Prostate gland (tissue), 2 donors: ENCODE measurements around the gene AARS2. TPM values are rescaled to one million over a fixed set of nuclear protein-coding genes. Genes with fewer than 3 reads are reported as not detected.

Experiments used
- DNase-seq: peaks from one replicate; pipeline ENCODE4 v3.0.0-alpha.2; 2019; ENCODE audit warnings: low spot score
- H3K27ac ChIP-seq, 2 donors: fragments of 200-600 bp; sonication (generic); 2 replicates each; pipeline ENCODE4 v1.5.1; 2017 to 2019
- H3K27me3 ChIP-seq: fragments of 200-600 bp; sonication (generic); replicated peaks from 2 replicates; pipeline ENCODE4 v1.5.1; 2019; ENCODE audit not compliant: insufficient read depth
- H3K36me3 ChIP-seq, 2 donors: fragments of 200-600 bp; sonication (generic); 1 replicate in 1 of 2; 2 replicates in 1 of 2; pipeline versions ENCODE4 v1.5.1 to v1.8.1; 2017 to 2019
- H3K4me1 ChIP-seq: fragments of 200-600 bp; sonication (generic); replicated peaks from 2 replicates; pipeline ENCODE4 v1.5.1; 2019
- H3K4me3 ChIP-seq, 2 donors: fragments of 200-600 bp; sonication (generic); 2 replicates each; pipeline ENCODE4 v1.5.1; 2017 to 2019
- H3K9me3 ChIP-seq: fragments of 200-600 bp; sonication (generic); 2 replicates; pipeline ENCODE4 v1.5.1; 2017
- POLR2A ChIP-seq: fragments of 450-650 bp; IDR thresholded peaks from one replicate; pipeline ENCODE4 v1.6.1; 2016; ENCODE audit warnings: antibody characterized with exemption, mild to moderate bottlenecking
- POLR2AphosphoS5 ChIP-seq: sonication (generic); formaldehyde crosslinking; IDR thresholded peaks from one replicate; pipeline ENCODE4 v1.6.1; 2017; ENCODE audit warnings: antibody characterized with exemption
- WGBS: methylation state at CpG from one replicate; pipeline ENCODE4 v1.1.5; 2018; 5-methylcytosine and 5-hydroxymethylcytosine counted together
- intact Hi-C: fragments of 100-400 bp; cut with DNase I; formaldehyde crosslinking; loops from one replicate; pipeline ENCODE4 v1.14.2; 2022
- total RNA-seq, 2 donors: library from RNA; depleted of rRNA; stranded (reverse); fragments of >200 nt; gene quantifications; one replicate each; pipeline ENCODE4 v1.1.0, GENCODE V29; 2016
- TF ChIP-seq, protein P1 (sequence below), 4 experiments: fragments of 200-600 bp in 2 of 4; fragments of 450-650 bp in 2 of 4; sonication (generic) in 2 of 4; IDR thresholded peaks; 1 replicate in 3 of 4; 2 replicates in 1 of 4; pipeline ENCODE4 v1.5.1; 2016 to 2019; ENCODE audit warnings: antibody characterized with exemption in 4 of 4, mild to moderate bottlenecking in 2 of 4, moderate library complexity in 2 of 4

Gene AARS2
- total RNA-seq, 2 donors from 2014 or later = 17.4 to 19.4 TPM

DNA sequence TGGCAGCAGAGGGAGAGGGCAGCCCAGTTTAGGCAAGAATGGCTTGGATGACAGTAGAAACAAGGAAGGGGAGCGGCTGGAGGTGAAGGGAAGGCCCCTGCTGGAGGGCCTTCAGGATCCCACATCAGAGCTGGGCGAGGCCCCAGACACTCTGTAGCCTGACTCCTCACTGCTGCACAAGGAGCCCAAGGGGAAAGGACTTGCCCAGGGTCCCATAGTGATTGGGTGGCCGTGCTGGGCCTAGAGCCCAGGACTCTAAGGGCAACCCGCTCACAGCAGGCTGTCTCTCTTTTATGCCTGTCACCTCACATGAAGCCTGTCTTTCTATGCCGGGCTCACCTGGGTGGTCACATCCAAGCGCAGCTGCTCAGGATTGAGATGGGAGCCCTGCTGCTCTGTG lies 9.3 kb downstream of the AARS2 start:
- H3K36me3 ChIP-seq = peaks cover 10 to 15% of the 10 kb centered on the region in 2 donors
- DNase-seq = no peak

DNA sequence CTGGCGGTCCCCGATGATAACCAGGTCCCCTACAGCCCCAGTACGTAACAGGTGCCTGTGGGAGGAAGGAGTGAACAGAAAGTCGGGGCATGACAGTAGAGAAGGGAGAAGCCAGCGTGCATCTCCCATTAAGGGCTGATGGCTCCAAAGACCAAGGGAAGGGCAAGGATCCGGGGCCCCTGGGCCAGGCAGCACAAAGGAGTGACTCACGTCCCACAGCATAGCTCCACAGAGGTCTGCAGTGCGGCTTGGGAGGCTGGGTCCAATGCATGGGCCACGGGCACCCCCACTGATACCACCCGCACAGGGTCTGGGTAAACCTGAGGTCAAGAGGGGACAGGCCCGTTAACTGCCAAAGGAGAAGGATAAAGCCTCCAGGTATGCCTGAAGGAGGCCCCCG lies 10.3 kb downstream of the AARS2 start:
- DNase-seq = no peak
- TF ChIP-seq POLR2A = no peak
- TF ChIP-seq POLR2AphosphoS5 = no peak
- TF ChIP-seq, protein P1, sequence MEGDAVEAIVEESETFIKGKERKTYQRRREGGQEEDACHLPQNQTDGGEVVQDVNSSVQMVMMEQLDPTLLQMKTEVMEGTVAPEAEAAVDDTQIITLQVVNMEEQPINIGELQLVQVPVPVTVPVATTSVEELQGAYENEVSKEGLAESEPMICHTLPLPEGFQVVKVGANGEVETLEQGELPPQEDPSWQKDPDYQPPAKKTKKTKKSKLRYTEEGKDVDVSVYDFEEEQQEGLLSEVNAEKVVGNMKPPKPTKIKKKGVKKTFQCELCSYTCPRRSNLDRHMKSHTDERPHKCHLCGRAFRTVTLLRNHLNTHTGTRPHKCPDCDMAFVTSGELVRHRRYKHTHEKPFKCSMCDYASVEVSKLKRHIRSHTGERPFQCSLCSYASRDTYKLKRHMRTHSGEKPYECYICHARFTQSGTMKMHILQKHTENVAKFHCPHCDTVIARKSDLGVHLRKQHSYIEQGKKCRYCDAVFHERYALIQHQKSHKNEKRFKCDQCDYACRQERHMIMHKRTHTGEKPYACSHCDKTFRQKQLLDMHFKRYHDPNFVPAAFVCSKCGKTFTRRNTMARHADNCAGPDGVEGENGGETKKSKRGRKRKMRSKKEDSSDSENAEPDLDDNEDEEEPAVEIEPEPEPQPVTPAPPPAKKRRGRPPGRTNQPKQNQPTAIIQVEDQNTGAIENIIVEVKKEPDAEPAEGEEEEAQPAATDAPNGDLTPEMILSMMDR (IDR thresholded peaks at IDR 0.05) = no peak
- WGBS = 95% methylated on average over 12 of the region's 12 CpGs
- H3K4me3 ChIP-seq = no peak overlapping the region
- intact Hi-C loops = no loop called here
- no peaks in the 10 kb centered on the region for H3K27me3 ChIP-seq
- H3K4me1 ChIP-seq = no peaks in the 10 kb centered on the region
- H3K27ac ChIP-seq = no peak overlapping the region
- peaks cover 10 to 14% of the 10 kb centered on the region in 2 donors for H3K36me3 ChIP-seq
- H3K9me3 ChIP-seq = no peaks in the 10 kb centered on the region

More for the DNA sequence above, 9.3 kb downstream of the AARS2 start:
- 98% methylated on average over 5 of the region's 6 CpGs for WGBS
- Histone ChIP-seq H3K27me3 (no peaks in the 10 kb centered on the region), H3K4me3 (no peak overlapping the region), H3K4me1 (no peaks in the 10 kb centered on the region), H3K27ac (no peak overlapping the region), H3K9me3 (no peaks in the 10 kb centered on the region)
- intact Hi-C loops = no loop called here
- TF ChIP-seq POLR2A (no peak), POLR2AphosphoS5 (no peak)
- TF ChIP-seq, protein P1 (IDR thresholded peaks at IDR 0.05) = no peak

DNA sequence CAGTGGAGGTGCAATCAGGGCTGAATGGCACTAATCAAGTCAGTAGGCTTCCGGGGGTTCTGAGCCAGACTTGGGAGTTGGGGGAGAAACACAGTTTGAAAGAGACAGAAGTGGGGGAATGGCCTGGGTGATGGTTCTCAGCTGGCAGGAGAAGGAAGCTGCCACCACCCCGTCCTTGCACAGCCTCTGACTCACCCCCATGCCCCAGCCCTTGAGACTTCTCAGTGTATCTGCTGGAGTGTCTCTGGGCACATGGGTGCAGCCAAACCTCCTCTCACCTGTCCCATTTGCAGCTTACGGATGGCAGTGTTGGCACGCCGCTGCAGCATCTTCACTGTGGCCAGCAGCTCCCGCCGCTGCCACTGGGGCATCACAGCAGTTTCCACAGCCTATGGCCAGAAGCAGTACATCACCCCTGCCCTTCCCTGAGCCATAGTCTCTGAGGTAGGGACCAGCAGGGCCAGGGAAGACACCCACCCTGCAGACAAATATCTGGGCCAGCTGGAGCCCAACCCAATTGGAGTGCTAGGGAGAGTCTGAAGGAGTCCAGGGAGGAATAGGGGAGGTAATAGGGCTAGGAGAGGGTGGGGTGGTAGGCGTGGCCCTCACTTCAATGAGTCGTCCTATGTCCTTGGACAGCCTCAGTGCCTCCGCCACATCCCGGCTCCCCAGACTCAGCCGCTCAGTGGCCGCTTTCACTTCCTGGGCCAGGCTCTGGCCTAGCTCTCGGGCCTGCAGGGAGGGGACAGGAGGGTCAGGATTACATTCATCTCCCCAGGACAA lies 11.2 kb downstream of the AARS2 start:
- Histone ChIP-seq H3K4me1 (no peaks in the 10 kb centered on the region), H3K9me3 (no peaks in the 10 kb centered on the region), H3K27me3 (peaks cover 2% of the 10 kb centered on the region), H3K36me3 (peaks cover 5 to 10% of the 10 kb centered on the region in 2 donors), H3K27ac (no peak overlapping the region), H3K4me3 (no peak overlapping the region)
- DNase-seq = no peak
- WGBS = 93% methylated on average over 14 of the region's 14 CpGs
- intact Hi-C loops = no loop called here
- TF ChIP-seq, protein P1 (IDR thresholded peaks at IDR 0.05) = no peak
- TF ChIP-seq POLR2AphosphoS5 (no peak), POLR2A (no peak)

DNA sequence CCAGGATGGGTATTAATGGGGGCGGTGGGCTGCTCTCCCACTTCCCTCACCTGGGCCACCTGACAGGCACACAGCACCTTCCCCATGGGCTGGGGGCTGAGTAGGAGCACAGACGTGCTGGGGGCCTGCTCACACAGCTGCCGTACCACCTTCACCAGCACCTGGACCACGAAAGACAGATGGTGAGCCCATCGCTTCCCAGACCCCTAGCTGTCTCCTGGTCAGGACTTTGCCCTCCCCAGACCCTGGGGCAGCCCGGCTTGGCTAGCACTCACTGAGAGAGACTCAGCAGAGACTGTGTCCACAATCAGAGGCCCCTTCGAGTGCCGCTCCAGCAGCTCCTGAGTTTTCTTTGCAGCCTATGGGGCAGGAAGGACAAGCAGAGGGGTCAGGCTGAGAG lies 12.0 kb downstream of the AARS2 start:
- no peaks in the 10 kb centered on the region for H3K4me1 ChIP-seq
- no peaks in the 10 kb centered on the region for H3K9me3 ChIP-seq
- no peak overlapping the region for H3K27ac ChIP-seq
- no peak for DNase-seq
- peaks cover 5 to 10% of the 10 kb centered on the region in 2 donors for H3K36me3 ChIP-seq
- no peak overlapping the region for H3K4me3 ChIP-seq
- whole genome bisulfite sequencing = 92% methylated on average over 8 of the region's 8 CpGs
- intact Hi-C loops = no loop called here
- TF ChIP-seq POLR2A (no peak), POLR2AphosphoS5 (no peak)
- TF ChIP-seq, protein P1 (IDR thresholded peaks at IDR 0.05) = no peak
- H3K27me3 ChIP-seq = peaks cover 4% of the 10 kb centered on the region

DNA sequence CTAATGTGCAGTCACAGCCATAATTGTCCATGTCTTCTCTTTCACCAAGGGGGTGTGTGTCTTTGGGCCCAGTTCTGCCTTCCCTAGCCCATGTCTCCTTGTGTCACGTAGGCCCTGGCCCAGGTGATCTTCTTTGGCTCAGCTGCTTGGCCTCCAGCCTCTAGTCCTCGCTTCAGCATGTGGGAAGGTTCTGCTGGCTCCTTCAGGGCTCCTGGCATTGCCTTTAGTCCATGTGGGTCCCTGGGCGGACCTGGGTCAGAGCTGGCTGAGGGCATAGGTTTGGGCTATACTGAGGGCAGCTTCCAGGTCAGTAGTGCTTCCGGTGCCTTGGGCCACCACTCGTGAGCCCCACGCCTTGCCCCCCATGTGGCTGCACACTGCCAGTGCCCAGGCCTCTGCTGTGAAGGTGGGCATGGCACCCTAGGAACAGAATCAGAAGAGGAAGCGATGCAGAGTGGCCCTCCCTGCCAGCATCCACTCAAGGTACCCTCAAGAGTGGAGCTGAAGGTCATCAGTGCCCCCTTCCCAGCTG lies 12.8 kb downstream of the AARS2 start:
- Histone ChIP-seq H3K27ac (no peak overlapping the region), H3K4me1 (no peaks in the 10 kb centered on the region), H3K9me3 (no peaks in the 10 kb centered on the region), H3K4me3 (no peak overlapping the region), H3K27me3 (peaks cover 4% of the 10 kb centered on the region), H3K36me3 (peaks cover 5 to 10% of the 10 kb centered on the region in 2 donors)
- 86% methylated on average over 7 of the region's 7 CpGs for WGBS
- DNase-seq = no peak
- no peak for TF ChIP-seq POLR2A
- no peak for TF ChIP-seq POLR2AphosphoS5
- TF ChIP-seq, protein P1 (IDR thresholded peaks at IDR 0.05) = no peak
- intact Hi-C loops = no loop called here
